DOHH2 (cell line): Measurements from ENCODE around the gene GRPEL2.

ENCODE experiments used
- EZH2phosphoT487 ChIP-seq: fragments of 200-600 bp; sonication (generic); IDR thresholded peaks from 2 replicates; pipeline ENCODE4 v1.6.1; 2017; ENCODE audit warnings: borderline replicate concordance, mild to moderate bottlenecking, antibody characterized with exemption, low read length, moderate library complexity, mixed read lengths
- TF ChIP-seq, protein P1 (sequence below): fragments of 200-600 bp; sonication (generic); IDR thresholded peaks from one replicate; pipeline ENCODE4 v1.5.1; 2014; ENCODE audit warnings: antibody characterized with exemption, mild to moderate bottlenecking, low read depth, low read length; ENCODE audit not compliant: poor library complexity, severe bottlenecking

DNA sequence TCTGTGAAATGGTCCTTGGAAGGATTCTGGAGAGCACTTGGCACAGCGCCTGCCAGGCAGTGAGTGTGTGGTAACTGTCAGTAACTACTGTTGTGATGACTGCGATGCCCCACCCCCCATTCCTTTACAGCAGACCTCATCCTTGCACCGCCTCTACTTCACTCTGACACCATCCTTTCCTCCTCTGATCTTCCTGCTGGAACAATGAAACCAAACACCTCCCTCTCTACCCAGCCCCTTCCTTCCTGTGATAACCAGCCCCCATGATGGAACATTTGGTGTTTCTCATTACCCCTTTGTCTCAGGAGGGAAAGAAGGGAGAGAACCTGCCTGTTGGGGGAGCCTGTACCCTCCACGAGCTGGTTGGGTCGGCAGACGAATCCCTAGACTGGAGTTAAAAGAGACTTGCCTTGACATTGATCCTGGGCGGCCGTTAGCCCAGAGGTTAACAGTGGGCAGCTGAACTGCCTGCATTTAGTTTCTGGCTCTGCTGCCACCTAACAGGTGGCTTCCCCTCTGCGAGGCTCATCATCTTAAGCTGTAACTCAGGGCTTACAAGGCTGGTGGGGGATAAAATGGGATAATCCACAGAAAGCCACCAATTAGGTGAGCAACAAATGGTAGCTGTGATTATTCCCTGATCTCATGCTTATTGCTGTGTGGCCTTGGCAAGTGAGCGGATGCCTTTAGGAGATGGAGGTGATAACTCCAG is 34.2 kb upstream of the GRPEL2 start:
- TF ChIP-seq, protein P1, sequence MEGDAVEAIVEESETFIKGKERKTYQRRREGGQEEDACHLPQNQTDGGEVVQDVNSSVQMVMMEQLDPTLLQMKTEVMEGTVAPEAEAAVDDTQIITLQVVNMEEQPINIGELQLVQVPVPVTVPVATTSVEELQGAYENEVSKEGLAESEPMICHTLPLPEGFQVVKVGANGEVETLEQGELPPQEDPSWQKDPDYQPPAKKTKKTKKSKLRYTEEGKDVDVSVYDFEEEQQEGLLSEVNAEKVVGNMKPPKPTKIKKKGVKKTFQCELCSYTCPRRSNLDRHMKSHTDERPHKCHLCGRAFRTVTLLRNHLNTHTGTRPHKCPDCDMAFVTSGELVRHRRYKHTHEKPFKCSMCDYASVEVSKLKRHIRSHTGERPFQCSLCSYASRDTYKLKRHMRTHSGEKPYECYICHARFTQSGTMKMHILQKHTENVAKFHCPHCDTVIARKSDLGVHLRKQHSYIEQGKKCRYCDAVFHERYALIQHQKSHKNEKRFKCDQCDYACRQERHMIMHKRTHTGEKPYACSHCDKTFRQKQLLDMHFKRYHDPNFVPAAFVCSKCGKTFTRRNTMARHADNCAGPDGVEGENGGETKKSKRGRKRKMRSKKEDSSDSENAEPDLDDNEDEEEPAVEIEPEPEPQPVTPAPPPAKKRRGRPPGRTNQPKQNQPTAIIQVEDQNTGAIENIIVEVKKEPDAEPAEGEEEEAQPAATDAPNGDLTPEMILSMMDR = no peak
- TF ChIP-seq EZH2phosphoT487 = no peak
